K562 (cell line): Measurements from ENCODE around the gene JPT1. TPM values are rescaled to one million over a fixed set of nuclear protein-coding genes. Genes with fewer than 3 reads are reported as not detected.

Experiments used
- BHLHE40 ChIP-seq: IDR thresholded peaks from 2 replicates; pipeline ENCODE4 v1.6.1; 2011; ENCODE audit warnings: low read length, improper control_type of control experiment
- CCNT2 ChIP-seq: IDR thresholded peaks from 2 replicates; pipeline ENCODE4 v1.6.1; 2011; ENCODE audit warnings: borderline replicate concordance, low read depth, mild to moderate bottlenecking, moderate library complexity, mixed read lengths, low read length; ENCODE audit not compliant: insufficient read length; ENCODE audit errors: extremely low read depth
- ETV1 ChIP-seq: fragments of 450-650 bp; conservative IDR thresholded peaks from 2 replicates; pipeline ENCODE4 v1.6.1; 2016; ENCODE audit warnings: missing genetic modification characterization, control low read depth, low read depth, missing compliant biosample characterization
- ILK ChIP-seq: fragments of 450-650 bp; IDR thresholded peaks from 2 replicates; pipeline ENCODE4 v1.6.1; 2016; ENCODE audit warnings: missing genetic modification characterization, low read depth, mild to moderate bottlenecking, missing compliant biosample characterization, moderate library complexity, borderline replicate concordance
- KLF16 ChIP-seq: IDR thresholded peaks from 2 replicates; pipeline ENCODE4 v1.6.1; 2016; ENCODE audit warnings: antibody characterized with exemption
- MEIS2 ChIP-seq: fragments of 450-650 bp; IDR thresholded peaks from 2 replicates; pipeline ENCODE4 v1.6.1; 2014; ENCODE audit warnings: mild to moderate bottlenecking; ENCODE audit not compliant: partially characterized antibody
- MYC ChIP-seq, 2 experiments: fragments of 250-450 bp in 1 of 2; sonication (Bioruptor Pico) in 1 of 2; IDR thresholded peaks; 2 replicates each; pipeline versions ENCODE4 v1.5.1 to v1.6.1; 2012 to 2021; ENCODE audit warnings: low read depth in 2 of 2, borderline replicate concordance in 1 of 2, improper control_type of control experiment in 1 of 2, low read length in 1 of 2, mild to moderate bottlenecking in 1 of 2, moderate library complexity in 1 of 2
- NRF1 ChIP-seq, 2 experiments: fragments of 450-650 bp; IDR thresholded peaks in 1 of 2; conservative IDR thresholded peaks in 1 of 2; 2 replicates each; pipeline ENCODE4 v1.6.1; 2014; ENCODE audit warnings: mild to moderate bottlenecking in 2 of 2
- POLR2AphosphoS5 ChIP-seq: IDR thresholded peaks from 2 replicates; pipeline ENCODE4 v1.6.1; 2011; ENCODE audit warnings: mild to moderate bottlenecking, low read depth, low read length, moderate library complexity; ENCODE audit not compliant: control insufficient read depth, insufficient read depth
- RB1 ChIP-seq: fragments of 450-650 bp; IDR thresholded peaks from 2 replicates; pipeline ENCODE4 v1.6.1; 2017; ENCODE audit warnings: low read depth, mild to moderate bottlenecking
- SIN3A ChIP-seq, 2 experiments: fragments of 150-350 bp in 1 of 2; IDR thresholded peaks; 2 replicates each; pipeline ENCODE4 v1.6.1; 2011 to 2016; ENCODE audit warnings: borderline replicate concordance in 2 of 2, low read depth in 2 of 2, low read length in 2 of 2, mild to moderate bottlenecking in 2 of 2, moderate library complexity in 2 of 2; ENCODE audit not compliant: control insufficient read depth in 1 of 2
- SMARCA4 ChIP-seq: fragments of 450-650 bp; IDR thresholded peaks from 2 replicates; pipeline ENCODE4 v1.6.1; 2016
- ZKSCAN1 ChIP-seq: fragments of 150-350 bp; IDR thresholded peaks from 2 replicates; pipeline ENCODE4 v1.6.1; 2016; ENCODE audit warnings: low read depth, low read length
- polyA plus RNA-seq, 8 experiments: library from polyadenylated mRNA; depleted of rRNA in 4 of 8; stranded (reverse) in 5 of 8; unstranded in 3 of 8; fragments of >200 nt; fragmentation: Nextera tagmentation in 2 of 8; fragmentation: Illumina TruSeq in 1 of 8; extraction: Ambion mirVana in 2 of 8; extraction: Trizol in 1 of 8; gene quantifications; 2 replicates each; pipeline versions ENCODE4 v1.2.1 to v1.2.3, GENCODE V29; 2011 to 2014; ENCODE audit warnings: inconsistent platforms in 1 of 8, missing spikeins in 1 of 8
- total RNA-seq, 7 experiments: library from RNA; depleted of rRNA in 6 of 7; stranded (reverse); fragments of >200 nt in 6 of 7; fragmentation: Illumina TruSeq in 2 of 7; extraction: Trizol in 2 of 7; gene quantifications; 2 replicates each; pipeline versions ENCODE4 v1.2.1 to v1.2.3, GENCODE V29; 2011 to 2021; ENCODE audit warnings: low replicate concordance in 1 of 7
- TF ChIP-seq, protein P1 (sequence below): fragments of 450-650 bp; IDR thresholded peaks from 2 replicates; pipeline ENCODE4 v1.6.1; 2018; ENCODE audit not compliant: partially characterized antibody
- TF ChIP-seq, protein P2 (sequence below): fragments of 450-650 bp; IDR thresholded peaks from 2 replicates; pipeline ENCODE4 v1.6.1; 2016; ENCODE audit warnings: antibody characterized with exemption
- TF ChIP-seq, protein P3 (sequence below): fragments of 450-650 bp; formaldehyde crosslinking; IDR thresholded peaks from 2 replicates; pipeline ENCODE4 v1.4.0; 2020; ENCODE audit warnings: mild to moderate bottlenecking, mixed read lengths
- TF ChIP-seq, protein P4 (sequence below): fragments of 450-650 bp; formaldehyde crosslinking; conservative IDR thresholded peaks from 2 replicates; pipeline ENCODE4 v1.4.0; 2022; ENCODE audit warnings: mild to moderate bottlenecking, missing genetic modification characterization

JPT1 gene
- total and polyA plus RNA-seq, 9 of the 15 experiments (the other 6 are each of a cell fraction or from before 2014, with no cell fraction given), result 56.7 to 292 (median 144) TPM

DNA sequence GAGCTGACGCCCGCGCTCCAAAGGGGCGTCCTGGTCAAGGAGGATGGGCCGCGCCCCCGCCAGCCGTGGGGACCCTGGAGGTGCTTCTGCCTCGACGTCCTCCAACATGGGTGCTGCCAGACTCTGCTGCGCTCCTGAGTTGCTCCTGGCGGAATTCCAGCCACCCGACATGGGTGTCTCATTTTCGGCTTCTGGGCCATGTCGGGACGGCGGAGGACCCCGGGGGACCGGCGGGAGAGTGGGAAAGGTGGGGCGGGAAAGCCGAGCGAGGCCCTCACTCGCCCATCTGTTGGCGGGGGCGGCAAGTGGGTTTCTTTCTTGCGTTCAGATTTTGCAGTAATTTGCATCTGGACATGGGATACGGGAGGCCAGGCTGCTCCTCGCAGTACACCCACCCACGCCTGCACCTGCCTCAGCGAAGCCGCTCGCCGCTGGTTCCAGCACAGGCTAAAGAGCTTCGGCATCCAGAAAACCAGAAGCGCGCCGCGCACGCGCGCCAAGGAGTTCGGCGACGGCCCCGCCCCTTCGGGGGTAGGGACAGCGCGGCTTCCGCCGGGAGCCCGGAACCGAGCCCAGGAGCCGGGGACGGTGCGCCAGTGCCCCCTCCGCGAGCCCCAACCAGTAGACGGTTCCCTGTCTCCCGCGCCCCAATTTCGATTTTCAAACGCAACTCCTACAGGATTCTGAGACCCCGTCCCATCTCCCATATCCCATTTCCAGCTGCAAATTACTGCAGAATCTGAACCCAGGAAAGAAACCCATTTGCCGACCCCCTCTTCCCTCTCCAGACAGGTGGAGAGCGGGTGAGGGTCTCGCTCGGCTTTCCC, 44.7 kb downstream of the JPT1 start, which contains the start of gene ARMC7 (continued):
- TF ChIP-seq, protein P1, sequence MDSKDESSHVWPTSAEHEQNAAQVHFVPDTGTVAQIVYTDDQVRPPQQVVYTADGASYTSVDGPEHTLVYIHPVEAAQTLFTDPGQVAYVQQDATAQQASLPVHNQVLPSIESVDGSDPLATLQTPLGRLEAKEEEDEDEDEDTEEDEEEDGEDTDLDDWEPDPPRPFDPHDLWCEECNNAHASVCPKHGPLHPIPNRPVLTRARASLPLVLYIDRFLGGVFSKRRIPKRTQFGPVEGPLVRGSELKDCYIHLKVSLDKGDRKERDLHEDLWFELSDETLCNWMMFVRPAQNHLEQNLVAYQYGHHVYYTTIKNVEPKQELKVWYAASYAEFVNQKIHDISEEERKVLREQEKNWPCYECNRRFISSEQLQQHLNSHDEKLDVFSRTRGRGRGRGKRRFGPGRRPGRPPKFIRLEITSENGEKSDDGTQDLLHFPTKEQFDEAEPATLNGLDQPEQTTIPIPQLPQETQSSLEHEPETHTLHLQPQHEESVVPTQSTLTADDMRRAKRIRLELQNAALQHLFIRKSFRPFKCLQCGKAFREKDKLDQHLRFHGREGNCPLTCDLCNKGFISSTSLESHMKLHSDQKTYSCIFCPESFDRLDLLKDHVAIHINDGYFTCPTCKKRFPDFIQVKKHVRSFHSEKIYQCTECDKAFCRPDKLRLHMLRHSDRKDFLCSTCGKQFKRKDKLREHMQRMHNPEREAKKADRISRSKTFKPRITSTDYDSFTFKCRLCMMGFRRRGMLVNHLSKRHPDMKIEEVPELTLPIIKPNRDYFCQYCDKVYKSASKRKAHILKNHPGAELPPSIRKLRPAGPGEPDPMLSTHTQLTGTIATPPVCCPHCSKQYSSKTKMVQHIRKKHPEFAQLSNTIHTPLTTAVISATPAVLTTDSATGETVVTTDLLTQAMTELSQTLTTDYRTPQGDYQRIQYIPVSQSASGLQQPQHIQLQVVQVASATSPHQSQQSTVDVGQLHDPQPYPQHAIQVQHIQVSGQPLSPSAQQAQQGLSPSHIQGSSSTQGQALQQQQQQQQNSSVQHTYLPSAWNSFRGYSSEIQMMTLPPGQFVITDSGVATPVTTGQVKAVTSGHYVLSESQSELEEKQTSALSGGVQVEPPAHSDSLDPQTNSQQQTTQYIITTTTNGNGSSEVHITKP, result peak; percentile 61
- TF ChIP-seq, protein P2, sequence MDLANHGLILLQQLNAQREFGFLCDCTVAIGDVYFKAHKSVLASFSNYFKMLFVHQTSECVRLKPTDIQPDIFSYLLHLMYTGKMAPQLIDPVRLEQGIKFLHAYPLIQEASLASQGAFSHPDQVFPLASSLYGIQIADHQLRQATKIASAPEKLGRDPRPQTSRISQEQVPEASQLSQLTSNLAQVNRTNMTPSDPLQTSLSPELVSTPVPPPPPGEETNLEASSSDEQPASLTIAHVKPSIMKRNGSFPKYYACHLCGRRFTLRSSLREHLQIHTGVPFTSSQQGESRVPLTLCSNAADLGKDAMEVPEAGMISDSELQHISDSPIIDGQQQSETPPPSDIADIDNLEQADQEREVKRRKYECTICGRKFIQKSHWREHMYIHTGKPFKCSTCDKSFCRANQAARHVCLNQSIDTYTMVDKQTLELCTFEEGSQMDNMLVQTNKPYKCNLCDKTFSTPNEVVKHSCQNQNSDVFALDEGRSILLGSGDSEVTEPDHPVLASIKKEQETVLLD, result peak; percentile 65; the same call in 1 of the 2 replicates
- TF ChIP-seq NRF1 (conservative IDR thresholded peaks at IDR 0.05 in 1 of 2, IDR thresholded peaks at IDR 0.05 in 1 of 2), result peak; percentile 96
- peak; percentile 71 for TF ChIP-seq MEIS2
- peak; percentile 48 for TF ChIP-seq MYC (IDR thresholded peaks at IDR 0.05; ENCODE audit: low read depth, low read length)
- no peak for TF ChIP-seq MYC (CRISPR knock-in tag; IDR thresholded peaks at IDR 0.05; ENCODE audit: borderline replicate concordance, low read depth)
- peak in 1 of 2 experiments; percentile 38; a peak in 1 of 4 replicates for TF ChIP-seq SIN3A (IDR thresholded peaks at IDR 0.05; ENCODE audit: borderline replicate concordance in 2 of 2, control insufficient read depth in 1 of 2, low read depth in 2 of 2, low read length in 2 of 2)
- peak; percentile 7; the same call in 1 of the 2 replicates for TF ChIP-seq BHLHE40
- 0 out of 2 replicates have a peak, but pooled peaks have one; percentile 20 for TF ChIP-seq ZKSCAN1
- TF ChIP-seq ILK (tag), result no peak
- TF ChIP-seq CCNT2, result peak; percentile 67
- peak; percentile 42; the same call in 1 of the 2 replicates for TF ChIP-seq RB1
- TF ChIP-seq, protein P3, sequence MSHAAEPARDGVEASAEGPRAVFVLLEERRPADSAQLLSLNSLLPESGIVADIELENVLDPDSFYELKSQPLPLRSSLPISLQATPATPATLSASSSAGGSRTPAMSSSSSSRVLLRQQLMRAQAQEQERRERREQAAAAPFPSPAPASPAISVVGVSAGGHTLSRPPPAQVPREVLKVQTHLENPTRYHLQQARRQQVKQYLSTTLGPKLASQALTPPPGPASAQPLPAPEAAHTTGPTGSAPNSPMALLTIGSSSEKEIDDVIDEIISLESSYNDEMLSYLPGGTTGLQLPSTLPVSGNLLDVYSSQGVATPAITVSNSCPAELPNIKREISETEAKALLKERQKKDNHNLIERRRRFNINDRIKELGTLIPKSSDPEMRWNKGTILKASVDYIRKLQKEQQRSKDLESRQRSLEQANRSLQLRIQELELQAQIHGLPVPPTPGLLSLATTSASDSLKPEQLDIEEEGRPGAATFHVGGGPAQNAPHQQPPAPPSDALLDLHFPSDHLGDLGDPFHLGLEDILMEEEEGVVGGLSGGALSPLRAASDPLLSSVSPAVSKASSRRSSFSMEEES (CRISPR knock-in tag), result no peak
- peak; percentile 46; the same call in 1 of the 2 replicates for TF ChIP-seq ETV1 (tag)
- TF ChIP-seq, protein P4, sequence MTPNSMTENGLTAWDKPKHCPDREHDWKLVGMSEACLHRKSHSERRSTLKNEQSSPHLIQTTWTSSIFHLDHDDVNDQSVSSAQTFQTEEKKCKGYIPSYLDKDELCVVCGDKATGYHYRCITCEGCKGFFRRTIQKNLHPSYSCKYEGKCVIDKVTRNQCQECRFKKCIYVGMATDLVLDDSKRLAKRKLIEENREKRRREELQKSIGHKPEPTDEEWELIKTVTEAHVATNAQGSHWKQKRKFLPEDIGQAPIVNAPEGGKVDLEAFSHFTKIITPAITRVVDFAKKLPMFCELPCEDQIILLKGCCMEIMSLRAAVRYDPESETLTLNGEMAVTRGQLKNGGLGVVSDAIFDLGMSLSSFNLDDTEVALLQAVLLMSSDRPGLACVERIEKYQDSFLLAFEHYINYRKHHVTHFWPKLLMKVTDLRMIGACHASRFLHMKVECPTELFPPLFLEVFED (CRISPR knock-in tag), result no peak
- TF ChIP-seq POLR2AphosphoS5, result peak; percentile 73
- TF ChIP-seq SMARCA4, result no peak
- TF ChIP-seq KLF16, result no peak
